Mesenteric fat pad (tissue), 1 donor: ENCODE measurements around the gene SLC29A2. TPM values are rescaled to one million over a fixed set of nuclear protein-coding genes. Genes with fewer than 3 reads are reported as not detected.

Experiments
- DNase-seq: peaks from one replicate; pipeline ENCODE4 v3.0.0-alpha.2; 2020; ENCODE audit warnings: low spot score
- long read RNA-seq: library from polyadenylated mRNA; unstranded; transcript quantifications from one replicate; pipeline ENCODE4 v2.0.0, GENCODE V29; 2020
- total RNA-seq: library from RNA; stranded (reverse); fragmentation: NEBNext Ultra II Directional; extraction: Animal tissue kit (Norgen Biotek cat#: 25700); gene quantifications from one replicate; pipeline ENCODE4 v1.2.1, GENCODE V29; 2021
- donor health status: DM: yes; HTN: yes; CAD: no.

The SLC29A2 gene
- total RNA-seq, result 5.9 TPM
- long read RNA-seq, transcript SLC29A2-202 (12 exons, 2,514 nt), result major isoform, 5 of 11 reads
- long read RNA-seq, partial matches to known transcripts, result 5 of 11 reads
- long read RNA-seq, other reads (novel, unspliced or antisense), result 1 of 11 reads

- no peak for DNase-seq
Measured at GRCh38 chr11:66371627-66372415, at the start of gene SLC29A2. Gene SLC29A2 (minus strand): TSS chr11:66371760. CDS start chr11:66371591, 169 bp downstream.

- no peak for DNase-seq
Measured at GRCh38 chr11:66420671-66421476, 49.3 kb upstream of the SLC29A2 start, which contains the start of gene NPAS4. Gene NPAS4 (plus strand): TSS chr11:66421035. CDS start chr11:66421180, 145 bp downstream.

DNA sequence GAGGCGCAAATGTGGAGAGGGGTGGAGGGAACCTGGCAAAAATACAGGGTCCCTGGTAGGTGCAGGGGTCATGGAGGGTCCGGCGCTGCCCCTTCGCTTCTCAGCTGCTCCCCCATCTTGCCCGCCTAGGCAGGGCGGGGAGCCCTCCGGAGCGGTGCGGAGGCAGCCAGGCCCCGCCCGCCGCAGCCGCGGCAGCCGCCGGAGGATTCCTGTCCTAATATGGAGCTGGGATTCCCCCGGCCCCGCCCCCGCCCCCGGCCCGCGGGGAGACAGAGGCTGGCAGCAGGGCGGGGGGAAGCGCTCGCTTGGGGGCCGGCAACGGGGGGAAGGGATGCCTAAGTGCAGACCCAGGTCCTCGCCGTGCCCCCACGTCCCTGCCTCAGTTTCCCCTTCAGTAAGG is 48.3 kb upstream of the SLC29A2 start:
- no peak for DNase-seq

DNA sequence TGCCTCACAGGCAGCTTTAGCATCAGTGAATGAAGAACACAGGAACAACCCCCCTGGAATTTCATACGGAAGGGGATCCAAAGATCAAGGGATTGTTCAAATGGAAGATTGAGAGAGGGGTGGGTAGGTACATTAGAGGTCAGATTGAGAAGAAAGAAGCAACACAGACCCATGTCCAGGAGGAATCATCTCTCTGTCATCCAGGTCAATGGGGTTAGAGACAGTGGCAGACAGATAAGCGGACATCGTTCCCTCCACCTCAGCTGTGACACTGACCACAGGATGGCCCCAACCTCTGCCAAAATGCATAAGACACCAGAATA is 47.4 kb upstream of the SLC29A2 start:
- DNase-seq, result no peak

DNA sequence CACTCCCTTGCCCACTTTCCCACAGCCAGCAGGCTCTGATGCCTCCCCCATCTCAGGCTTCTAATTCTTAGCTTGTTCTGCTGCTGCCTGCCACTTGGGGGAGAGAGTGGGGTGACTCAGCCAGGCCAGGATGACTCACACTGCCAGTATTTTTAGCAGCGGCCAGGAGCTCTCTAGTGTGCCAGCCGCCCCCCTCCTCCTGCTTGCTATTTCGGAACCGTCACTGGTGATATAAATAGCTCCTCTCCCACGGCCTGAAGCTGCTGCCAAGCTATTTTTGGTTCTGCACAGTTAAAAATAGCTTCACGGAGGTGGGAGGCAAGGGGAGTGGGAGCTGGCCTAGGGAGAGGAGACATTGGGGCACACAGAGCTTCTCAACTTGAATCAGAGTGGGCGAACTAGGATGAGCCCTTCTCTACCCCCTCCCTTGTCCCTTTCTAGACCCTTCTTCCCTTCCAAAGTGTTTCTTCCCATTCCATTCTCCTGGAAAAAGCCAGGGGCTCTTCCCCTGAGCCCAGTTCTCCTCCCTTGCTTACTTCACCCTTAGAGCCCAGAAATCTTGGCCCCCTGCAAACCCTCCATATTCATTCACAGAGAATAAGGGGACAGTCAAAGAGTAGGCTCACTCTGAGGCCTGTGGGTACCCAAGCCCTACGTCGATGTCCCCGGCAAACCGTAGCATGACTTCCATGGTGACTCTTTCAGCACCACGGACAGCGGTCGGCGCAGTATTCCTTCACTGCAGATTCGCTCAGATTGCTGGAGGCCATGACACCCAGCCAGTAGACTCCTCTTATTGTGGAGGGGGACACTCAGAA is 46.8 kb upstream of the SLC29A2 start:
- DNase-seq, result no peak

DNA sequence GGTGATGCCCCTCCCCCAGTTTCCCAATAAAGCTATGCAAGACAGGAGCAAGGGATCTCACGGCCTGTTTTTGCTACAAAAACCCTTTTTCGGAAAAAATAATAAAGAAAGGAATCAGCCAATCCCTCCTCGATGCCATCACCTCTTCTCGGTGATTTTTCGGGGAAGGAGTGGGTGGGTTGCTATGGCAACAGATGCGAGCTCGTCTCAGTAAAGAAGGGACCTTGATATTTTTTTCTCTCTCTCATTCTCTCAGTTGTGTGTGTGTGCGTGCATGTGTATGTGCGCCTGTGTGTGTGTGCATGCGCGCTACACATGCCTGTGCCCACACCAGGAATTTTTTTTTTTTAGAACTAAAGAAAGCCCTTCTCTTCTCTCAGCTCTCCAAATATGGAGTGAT is 45.4 kb upstream of the SLC29A2 start:
- no peak for DNase-seq

DNA sequence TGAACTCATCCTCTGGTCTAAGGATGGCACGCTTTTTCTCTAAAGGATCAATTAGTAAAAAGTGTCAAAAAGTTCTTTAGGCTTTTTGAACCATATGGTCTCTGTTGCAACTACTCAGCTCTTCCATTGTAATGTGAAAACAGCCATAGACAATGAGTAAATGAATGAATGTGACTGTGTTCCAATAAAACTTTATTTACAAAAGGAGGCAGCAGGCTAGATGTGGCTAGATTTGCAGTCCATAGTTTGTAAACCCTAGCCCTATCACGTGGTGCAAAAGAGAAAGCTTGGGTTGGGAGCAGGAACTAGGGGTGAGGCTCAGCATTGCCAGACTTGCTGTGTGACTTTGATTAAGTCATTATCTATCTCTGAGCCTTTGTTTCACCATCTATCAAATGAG is 43.9 kb upstream of the SLC29A2 start:
- no peak for DNase-seq

DNA sequence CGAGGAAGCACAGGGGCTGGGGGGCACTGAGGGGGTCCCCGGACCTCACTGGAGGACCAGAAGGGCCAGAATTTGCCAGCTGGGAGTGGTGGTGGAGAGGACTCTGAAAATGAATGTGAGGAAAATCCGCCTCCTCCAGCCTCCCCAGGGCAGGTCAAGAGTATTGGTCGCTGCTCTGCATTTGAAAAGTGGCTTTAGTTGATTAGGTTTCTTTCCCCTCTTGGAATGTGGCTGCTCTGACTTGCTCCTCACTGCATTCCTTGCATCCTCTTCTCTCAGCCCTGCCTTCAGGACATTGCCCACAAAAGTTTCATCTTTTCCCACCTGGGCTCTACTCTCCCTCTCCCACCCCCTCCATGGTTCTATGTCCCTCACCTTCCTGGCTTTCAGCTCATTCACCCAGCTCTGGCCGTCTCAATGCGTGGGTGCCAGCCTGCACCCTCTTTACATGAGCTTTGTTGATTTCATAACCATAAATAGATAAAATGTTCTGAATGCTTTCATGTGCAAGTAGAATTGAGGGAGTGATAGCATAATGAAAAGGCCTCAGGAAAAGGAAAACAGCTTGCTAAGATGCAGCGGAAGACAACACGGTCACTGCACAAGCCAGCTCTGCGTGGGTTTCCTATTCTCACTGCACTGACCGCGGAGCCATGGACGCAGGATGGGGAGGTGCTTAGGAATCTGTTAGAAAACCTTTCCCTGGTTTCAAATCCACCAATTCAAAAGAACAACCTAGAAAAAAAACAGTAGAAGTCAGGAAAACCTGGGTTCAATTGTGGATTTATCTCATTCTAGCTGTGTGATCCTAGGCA is 42.8 kb upstream of the SLC29A2 start:
- DNase-seq, result no peak

- DNase-seq, result no peak
Measured at GRCh38 chr11:66413167-66413566, 41.6 kb upstream of the SLC29A2 start.

DNA sequence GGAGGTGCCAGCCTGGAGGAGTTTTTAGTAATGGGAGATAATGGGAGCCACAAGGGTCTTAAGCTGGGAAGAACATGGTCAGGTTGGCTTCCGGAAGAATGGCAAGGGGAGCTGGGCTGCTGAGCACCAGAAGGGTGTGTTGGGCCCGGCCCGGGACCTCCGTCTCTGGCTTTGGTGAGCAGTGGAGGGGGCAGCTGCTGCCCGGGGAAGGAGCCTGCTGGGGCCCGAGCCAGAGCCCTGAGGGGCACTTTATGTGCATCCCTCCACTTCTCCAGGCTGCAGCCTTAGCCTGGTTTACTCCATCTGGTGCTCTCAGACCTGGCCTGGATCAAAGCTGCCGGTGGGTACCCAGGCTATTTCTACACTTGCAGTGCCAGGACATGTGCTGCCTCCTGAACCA is 40.5 kb upstream of the SLC29A2 start:
- no peak for DNase-seq

DNA sequence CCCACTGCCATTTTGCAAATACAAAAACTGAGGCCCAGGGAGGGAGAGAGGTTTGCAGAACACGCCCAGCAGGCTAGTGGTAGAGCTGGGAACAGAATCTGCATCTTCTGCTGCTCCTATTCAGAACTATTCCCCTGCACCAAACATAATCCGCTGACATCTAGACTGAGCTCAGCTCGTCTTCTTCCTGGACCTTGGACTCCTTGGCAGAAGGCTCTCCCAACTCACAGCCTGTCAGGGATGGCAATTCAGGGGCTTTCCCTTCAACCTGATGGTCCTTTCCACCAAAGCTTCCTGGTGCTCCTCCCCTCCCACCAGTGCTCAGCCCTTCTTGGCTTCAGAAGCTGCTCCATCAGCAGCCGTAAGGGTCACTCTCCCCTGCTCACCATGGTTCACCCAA is 39.8 kb upstream of the SLC29A2 start:
- no peak for DNase-seq

DNA sequence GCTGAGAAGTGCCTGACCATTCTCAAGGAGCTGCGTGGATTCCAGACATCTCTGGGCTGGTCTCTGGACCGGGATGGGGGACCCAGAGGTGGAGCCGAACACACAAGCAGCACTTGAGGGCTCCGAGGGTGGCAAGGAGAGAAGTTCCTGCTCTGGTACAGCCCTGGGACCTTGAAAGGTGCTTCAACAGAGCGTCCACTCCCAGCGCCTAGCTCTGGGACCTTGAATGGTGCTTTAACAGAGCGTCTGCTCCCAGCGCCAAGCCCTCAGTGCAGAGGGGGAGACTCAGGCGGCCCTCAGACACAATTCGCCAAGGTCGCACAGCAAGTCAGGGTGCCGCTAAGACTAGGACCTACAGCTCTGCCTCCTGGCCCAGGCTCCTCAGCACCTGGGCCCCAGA is 38.6 kb upstream of the SLC29A2 start:
- no peak for DNase-seq

DNA sequence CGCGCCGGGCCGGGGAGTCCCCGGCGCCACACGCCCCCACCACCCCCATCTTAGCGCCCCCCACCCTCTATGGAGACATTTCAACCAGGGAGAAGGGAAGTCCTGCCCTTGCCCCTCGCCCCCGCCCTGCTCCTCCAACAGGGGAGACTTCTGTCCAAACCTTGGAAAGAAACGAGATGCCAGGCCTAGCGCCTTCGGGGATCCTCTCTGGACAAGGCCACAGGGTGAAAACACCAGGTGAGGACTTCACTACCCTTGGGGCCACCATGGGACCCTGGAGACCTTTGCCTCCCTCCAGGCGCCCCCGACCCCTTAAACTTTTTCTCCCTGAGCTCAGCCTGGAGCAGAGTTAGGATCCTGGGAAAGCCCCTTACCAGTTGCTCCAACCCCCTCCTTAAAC is 37.7 kb upstream of the SLC29A2 start:
- DNase-seq, result no peak

DNA sequence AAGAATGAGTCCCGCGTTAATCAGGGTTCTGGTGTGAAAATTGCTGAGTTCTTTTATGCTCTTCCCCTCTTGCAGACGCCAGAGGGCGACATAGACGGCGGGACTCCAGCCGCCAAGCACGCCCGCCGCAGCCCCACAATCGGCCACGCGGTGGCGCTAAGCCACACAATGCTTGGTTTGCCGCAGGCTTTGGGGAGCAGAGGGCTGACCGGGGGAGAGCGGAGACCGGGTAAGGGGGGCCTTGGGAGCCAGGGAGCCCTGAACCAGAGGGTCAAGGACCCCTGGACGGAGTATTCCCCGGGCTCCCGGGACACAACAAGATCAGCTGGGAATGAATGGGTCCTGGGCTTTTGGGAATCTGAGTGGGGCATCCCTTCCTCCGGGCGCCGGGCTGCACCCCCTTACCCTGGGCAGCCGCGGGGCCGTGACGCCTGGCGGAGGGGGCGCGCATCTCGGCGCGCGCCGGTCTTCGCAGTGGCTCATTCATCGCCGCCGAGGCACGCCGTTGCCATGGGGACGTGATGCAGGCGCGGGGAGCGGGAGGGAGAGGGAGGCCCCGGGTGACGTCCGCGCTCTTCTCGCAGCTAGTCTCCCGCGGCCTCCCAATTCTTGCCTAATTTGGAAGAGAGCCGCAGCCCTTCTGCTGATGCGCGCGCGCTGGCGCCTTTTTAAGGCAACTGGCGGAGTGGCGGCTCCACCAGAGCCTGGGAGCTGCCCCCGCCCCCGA is 37.1 kb upstream of the SLC29A2 start:
- DNase-seq, result peak; percentile 96

DNA sequence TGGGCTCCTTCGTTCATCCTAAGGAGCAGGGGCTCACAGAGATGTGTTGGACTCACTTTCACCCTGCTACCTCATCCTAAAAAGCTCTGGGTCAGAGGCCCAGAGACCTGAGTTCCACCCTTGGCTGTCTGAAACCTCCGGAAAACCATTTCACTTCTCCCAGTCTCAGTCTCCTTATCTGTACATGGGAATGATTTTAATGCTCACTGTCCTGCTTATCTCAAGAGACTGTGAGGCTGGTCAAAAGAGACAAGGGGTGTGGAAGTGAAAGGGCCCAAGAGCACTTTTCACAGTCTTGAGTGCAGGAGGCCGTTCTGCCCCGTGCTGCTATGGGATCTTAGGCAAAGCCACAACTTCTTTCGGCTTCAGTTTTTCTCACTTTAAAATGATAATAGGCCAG is 36.1 kb upstream of the SLC29A2 start:
- DNase-seq, result no peak

- DNase-seq, result no peak
Measured at GRCh38 chr11:66393954-66394353, 22.4 kb upstream of the SLC29A2 start.

- no peak for DNase-seq
Measured at GRCh38 chr11:66391322-66391721, 19.8 kb upstream of the SLC29A2 start.

- DNase-seq, result no peak
Measured at GRCh38 chr11:66388780-66389386, 17.3 kb upstream of the SLC29A2 start.
